Fibroblast of lung (primary cell): Measurements from ENCODE around the gene IGLL1. TPM values are rescaled to one million over a fixed set of nuclear protein-coding genes. Genes with fewer than 3 reads are reported as not detected.

Experiments
- DNase-seq, 2 donors: peaks; one replicate each; pipeline versions ENCODE4 v3.0.0 to v3.0.0-alpha.2; 2010; ENCODE audit warnings: low read depth in 2 of 2
- H2AFZ ChIP-seq: 2 replicates; pipeline ENCODE4 v1.5.1; 2012; ENCODE audit warnings: low read length, control low read depth, inconsistent platforms
- H3K27ac ChIP-seq: 2 replicates; pipeline ENCODE4 v1.5.1; 2011; ENCODE audit warnings: low read length, control low read depth; ENCODE audit not compliant: insufficient read depth
- H3K27me3 ChIP-seq: 2 replicates; pipeline ENCODE4 v1.5.1; 2011; ENCODE audit warnings: mild to moderate bottlenecking, low read length; ENCODE audit not compliant: control insufficient read depth, insufficient read depth
- H3K36me3 ChIP-seq: 2 replicates; pipeline ENCODE4 v1.5.1; 2011; ENCODE audit warnings: low read length; ENCODE audit not compliant: control insufficient read depth, insufficient read depth
- H3K4me1 ChIP-seq: 2 replicates; pipeline ENCODE4 v1.5.1; 2011; ENCODE audit warnings: low read length; ENCODE audit not compliant: control insufficient read depth, insufficient read depth; ENCODE audit errors: extremely low read depth
- H3K4me2 ChIP-seq: 2 replicates; pipeline ENCODE4 v1.5.1; 2011; ENCODE audit warnings: low read length, control low read depth; ENCODE audit not compliant: insufficient read depth; ENCODE audit errors: extremely low read depth
- H3K4me3 ChIP-seq, 4 experiments: fragments of 200-600 bp in 1 of 4; sonication (generic) in 1 of 4; replicated peaks in 1 of 4; 2 replicates each; pipeline ENCODE4 v1.5.1; 2011 to 2016; ENCODE audit warnings: low read length in 4 of 4, low read depth in 3 of 4, mild to moderate bottlenecking in 3 of 4, control low read depth in 2 of 4, inconsistent platforms in 1 of 4, mixed read lengths in 1 of 4; ENCODE audit not compliant: insufficient read depth in 1 of 4; ENCODE audit errors: control extremely low read depth in 1 of 4
- H3K79me2 ChIP-seq: 2 replicates; pipeline ENCODE4 v1.5.1; 2012; ENCODE audit warnings: mild to moderate bottlenecking, low read length, inconsistent platforms; ENCODE audit not compliant: control insufficient read depth, insufficient read depth
- H3K9ac ChIP-seq: 2 replicates; pipeline ENCODE4 v1.5.1; 2011; ENCODE audit warnings: mild to moderate bottlenecking, low read length, control low read depth; ENCODE audit not compliant: insufficient read depth
- H3K9me3 ChIP-seq: 2 replicates; pipeline ENCODE4 v1.5.1; 2012; ENCODE audit warnings: low read depth, low read length; ENCODE audit not compliant: control insufficient read depth, insufficient read depth
- H4K20me1 ChIP-seq: 2 replicates; pipeline ENCODE4 v1.5.1; 2011; ENCODE audit warnings: low read length; ENCODE audit not compliant: control insufficient read depth, insufficient read depth; ENCODE audit errors: extremely low read depth
- EZH2 ChIP-seq: IDR thresholded peaks from 2 replicates; pipeline ENCODE4 v1.5.1; 2012; ENCODE audit warnings: low read length, control low read depth, mild to moderate bottlenecking; ENCODE audit errors: missing control alignments
- polyA plus RNA-seq, 2 donors: library from polyadenylated mRNA; depleted of rRNA in 1 of 2; stranded (reverse) in 1 of 2; unstranded in 1 of 2; fragments of >200 nt; gene quantifications; 2 replicates each; pipeline ENCODE4 v1.2.1, GENCODE V29; 2011 to 2012; ENCODE audit warnings: missing spikeins in 1 of 2
- total RNA-seq: library from RNA; depleted of rRNA; stranded (reverse); fragments of >200 nt; gene quantifications from 2 replicates; pipeline ENCODE4 v1.2.1, GENCODE V29; 2014
- TF ChIP-seq, protein P1 (sequence below), 2 donors: IDR thresholded peaks in 1 of 2; conservative IDR thresholded peaks in 1 of 2; 1 replicate in 1 of 2; 2 replicates in 1 of 2; pipeline ENCODE4 v1.5.1; 2011 to 2012; ENCODE audit warnings: low read length in 2 of 2, control low read depth in 1 of 2, inconsistent platforms in 1 of 2, low read depth in 1 of 2, mild to moderate bottlenecking in 1 of 2

Gene IGLL1
- total and polyA plus RNA-seq, 2 donors (not counting 1 experiment from before 2014, with no cell fraction given), result not detected

DNA sequence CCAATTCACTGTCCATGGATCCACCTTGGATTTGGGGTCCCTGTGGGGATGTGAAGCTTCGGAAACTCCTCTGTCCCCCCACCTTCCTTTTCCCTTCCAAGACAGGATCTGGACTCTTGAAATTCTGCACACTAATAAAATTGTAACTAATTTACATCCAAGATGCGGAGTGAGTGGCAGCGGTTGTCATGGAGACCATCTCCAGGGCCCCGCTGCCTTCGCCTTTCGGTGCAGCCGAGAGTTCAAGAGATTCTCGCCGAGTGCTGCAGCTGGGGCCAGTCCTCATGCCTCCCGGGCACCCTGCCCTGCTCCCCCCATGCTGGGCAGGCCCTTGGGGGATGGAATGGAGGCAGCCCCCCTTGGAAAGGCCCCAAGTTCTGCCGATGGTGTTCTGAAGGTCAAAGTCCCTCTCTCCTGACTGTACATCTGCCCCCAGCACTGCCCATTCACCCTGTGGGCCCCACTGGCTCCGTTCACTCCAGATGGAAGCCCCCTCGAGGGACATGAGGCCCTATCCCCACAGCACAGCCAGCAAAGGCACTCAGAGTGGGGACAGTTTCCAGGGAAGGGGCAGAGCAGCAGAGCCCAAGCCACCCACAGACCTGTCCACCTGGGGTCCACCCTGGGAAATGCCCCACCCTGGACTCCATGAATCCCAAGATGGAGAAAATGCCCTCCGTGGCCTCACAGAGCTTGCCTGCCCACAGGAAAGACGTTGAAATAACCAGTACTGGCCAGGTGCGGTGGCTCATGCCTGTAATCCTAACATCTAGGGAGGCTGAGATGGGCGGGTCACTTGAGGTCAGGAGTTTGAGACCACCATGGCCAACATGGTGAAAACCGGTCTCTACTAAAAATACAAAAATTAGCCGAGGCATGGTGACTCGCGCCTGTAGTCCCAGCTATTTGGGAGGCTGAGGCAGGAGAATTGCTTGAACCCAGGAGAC is 25.9 kb downstream of the IGLL1 start:
- no peak for DNase-seq
- Histone ChIP-seq H3K9ac (no peak overlapping the region), H3K4me3 (no peak overlapping the region), H3K79me2 (no peaks in the 10 kb centered on the region), H3K4me1 (no peaks in the 10 kb centered on the region), H4K20me1 (no peaks in the 10 kb centered on the region), H3K4me2 (no peak overlapping the region), H2AFZ (no peak overlapping the region), H3K36me3 (no peaks in the 10 kb centered on the region), H3K9me3 (no peaks in the 10 kb centered on the region), H3K27me3 (no peaks in the 10 kb centered on the region), H3K27ac (no peak overlapping the region)
- no peak for TF ChIP-seq EZH2
- TF ChIP-seq, protein P1, sequence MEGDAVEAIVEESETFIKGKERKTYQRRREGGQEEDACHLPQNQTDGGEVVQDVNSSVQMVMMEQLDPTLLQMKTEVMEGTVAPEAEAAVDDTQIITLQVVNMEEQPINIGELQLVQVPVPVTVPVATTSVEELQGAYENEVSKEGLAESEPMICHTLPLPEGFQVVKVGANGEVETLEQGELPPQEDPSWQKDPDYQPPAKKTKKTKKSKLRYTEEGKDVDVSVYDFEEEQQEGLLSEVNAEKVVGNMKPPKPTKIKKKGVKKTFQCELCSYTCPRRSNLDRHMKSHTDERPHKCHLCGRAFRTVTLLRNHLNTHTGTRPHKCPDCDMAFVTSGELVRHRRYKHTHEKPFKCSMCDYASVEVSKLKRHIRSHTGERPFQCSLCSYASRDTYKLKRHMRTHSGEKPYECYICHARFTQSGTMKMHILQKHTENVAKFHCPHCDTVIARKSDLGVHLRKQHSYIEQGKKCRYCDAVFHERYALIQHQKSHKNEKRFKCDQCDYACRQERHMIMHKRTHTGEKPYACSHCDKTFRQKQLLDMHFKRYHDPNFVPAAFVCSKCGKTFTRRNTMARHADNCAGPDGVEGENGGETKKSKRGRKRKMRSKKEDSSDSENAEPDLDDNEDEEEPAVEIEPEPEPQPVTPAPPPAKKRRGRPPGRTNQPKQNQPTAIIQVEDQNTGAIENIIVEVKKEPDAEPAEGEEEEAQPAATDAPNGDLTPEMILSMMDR (conservative IDR thresholded peaks at IDR 0.05 in 1 of 2, IDR thresholded peaks at IDR 0.05 in 1 of 2; ENCODE audit: low read depth in 1 of 2, low read length in 2 of 2), result no peak

DNA sequence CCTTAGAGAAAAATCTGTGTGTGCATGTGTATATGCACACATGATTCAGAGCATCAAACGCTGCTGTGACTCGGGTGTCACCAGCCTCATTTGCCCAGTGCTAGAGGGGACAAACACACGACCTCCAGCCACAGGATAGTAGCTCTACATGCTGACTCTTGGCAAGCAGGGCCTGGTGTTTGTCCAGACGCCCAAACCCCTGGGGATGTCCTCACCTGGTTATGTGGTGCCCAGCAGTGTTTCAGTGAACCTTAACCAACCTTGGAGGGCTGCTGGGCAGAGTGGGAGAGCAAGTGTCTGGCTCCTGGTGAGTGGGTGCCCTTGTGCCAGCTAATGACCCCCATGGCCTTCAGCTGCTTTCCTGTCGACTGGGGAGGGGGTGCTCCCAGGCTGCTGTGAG is 26.7 kb downstream of the IGLL1 start:
- Histone ChIP-seq H3K9ac (no peak overlapping the region), H3K4me2 (no peak overlapping the region), H3K79me2 (no peaks in the 10 kb centered on the region), H3K36me3 (no peaks in the 10 kb centered on the region), H3K4me1 (no peaks in the 10 kb centered on the region), H3K27ac (no peak overlapping the region), H4K20me1 (no peaks in the 10 kb centered on the region), H3K4me3 (no peak overlapping the region), H2AFZ (no peak overlapping the region), H3K9me3 (no peaks in the 10 kb centered on the region), H3K27me3 (no peaks in the 10 kb centered on the region)
- TF ChIP-seq, protein P1 (conservative IDR thresholded peaks at IDR 0.05 in 1 of 2, IDR thresholded peaks at IDR 0.05 in 1 of 2; ENCODE audit: low read depth in 1 of 2, low read length in 2 of 2), result no peak
- no peak for TF ChIP-seq EZH2
- DNase-seq, result no peak

DNA sequence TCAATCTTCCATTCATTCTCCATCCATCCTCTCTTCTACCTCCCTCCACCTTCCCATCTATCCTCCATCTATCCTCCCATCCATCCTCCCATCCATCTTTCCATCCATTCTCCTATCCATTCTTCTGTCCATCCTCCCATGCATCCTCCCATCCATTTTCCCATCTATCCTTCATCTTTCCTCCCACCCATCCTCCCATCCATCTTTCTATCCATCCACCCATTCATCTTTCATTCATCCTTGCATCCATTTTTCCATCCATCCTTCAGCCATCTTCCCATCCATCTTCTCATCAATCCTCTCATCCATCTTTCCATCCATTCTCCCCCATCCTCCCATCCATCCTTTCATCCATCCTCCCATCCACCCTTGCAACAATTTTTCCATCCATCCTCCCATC is 27.5 kb downstream of the IGLL1 start:
- Histone ChIP-seq H3K9ac (no peak overlapping the region), H3K4me2 (no peak overlapping the region), H3K79me2 (no peaks in the 10 kb centered on the region), H3K4me1 (no peaks in the 10 kb centered on the region), H2AFZ (no peak overlapping the region), H4K20me1 (no peaks in the 10 kb centered on the region), H3K27me3 (no peaks in the 10 kb centered on the region), H3K4me3 (no peak overlapping the region), H3K9me3 (no peaks in the 10 kb centered on the region), H3K27ac (no peak overlapping the region), H3K36me3 (no peaks in the 10 kb centered on the region)
- no peak for TF ChIP-seq EZH2
- TF ChIP-seq, protein P1 (conservative IDR thresholded peaks at IDR 0.05 in 1 of 2, IDR thresholded peaks at IDR 0.05 in 1 of 2; ENCODE audit: low read depth in 1 of 2, low read length in 2 of 2), result no peak
- DNase-seq, result no peak
